GM23338 (cell line): ENCODE measurements around the gene APC. TPM values are rescaled to one million over a fixed set of nuclear protein-coding genes. Genes with fewer than 3 reads are reported as not detected.

Source experiments
- ATAC-seq: fragments of 200-7000 bp; cut with Tn5 transposase; 3 replicates; pipeline ENCODE4 v1.9.1; 2020
- DNase-seq: peaks from one replicate; pipeline ENCODE4 v3.0.0-alpha.2; 2015; ENCODE audit warnings: low spot score
- H2AFZ ChIP-seq: fragments of 200-600 bp; sonication (generic); 2 replicates; pipeline ENCODE4 v1.8.0; 2016; ENCODE audit warnings: antibody characterized with exemption, mild to moderate bottlenecking, moderate library complexity
- H3F3A ChIP-seq: fragments of 200-600 bp; sonication (generic); replicated peaks from 2 replicates; pipeline ENCODE4 v1.8.0; 2017; ENCODE audit warnings: antibody characterized with exemption, mixed run types, low read depth
- H3K27ac ChIP-seq: fragments of 200-600 bp; sonication (generic); 2 replicates; pipeline ENCODE4 v1.6.1; 2016; ENCODE audit warnings: low read depth
- H3K27me3 ChIP-seq: fragments of 200-600 bp; sonication (generic); 2 replicates; pipeline ENCODE4 v1.8.0; 2016; ENCODE audit warnings: mild to moderate bottlenecking, mixed run types, moderate library complexity; ENCODE audit not compliant: insufficient read depth
- H3K36me3 ChIP-seq: fragments of 200-600 bp; sonication (generic); 2 replicates; pipeline ENCODE4 v1.8.0; 2016; ENCODE audit warnings: mild to moderate bottlenecking; ENCODE audit not compliant: insufficient read depth
- H3K4me1 ChIP-seq: fragments of 200-600 bp; sonication (generic); 2 replicates; pipeline ENCODE4 v1.8.0; 2016; ENCODE audit warnings: mild to moderate bottlenecking, moderate library complexity; ENCODE audit not compliant: insufficient read depth
- H3K4me2 ChIP-seq: fragments of 200-600 bp; sonication (generic); 2 replicates; pipeline ENCODE4 v1.7.1; 2017; ENCODE audit warnings: mixed run types
- H3K4me3 ChIP-seq: fragments of 200-600 bp; sonication (generic); 2 replicates; pipeline ENCODE4 v1.6.1; 2016; ENCODE audit warnings: mixed run types
- H3K79me2 ChIP-seq: fragments of 200-600 bp; sonication (generic); replicated peaks from 2 replicates; pipeline ENCODE4 v1.8.0; 2017; ENCODE audit warnings: mild to moderate bottlenecking; ENCODE audit not compliant: insufficient read depth
- H3K9me2 ChIP-seq: fragments of 200-600 bp; sonication (generic); 2 replicates; pipeline ENCODE4 v1.8.0; 2017; ENCODE audit not compliant: insufficient read depth
- H4K20me1 ChIP-seq: fragments of 200-600 bp; sonication (generic); replicated peaks from 2 replicates; pipeline ENCODE4 v1.8.0; 2017; ENCODE audit warnings: mild to moderate bottlenecking; ENCODE audit not compliant: insufficient read depth
- H3K27ac Mint-ChIP-seq: 2 replicates; pipeline ENCODE4 v1.8.0; 2020; ENCODE audit warnings: inconsistent platforms, mild to moderate bottlenecking, moderate library complexity, mixed read lengths
- H3K27me3 Mint-ChIP-seq: 3 replicates; pipeline ENCODE4 v1.8.0; 2022; ENCODE audit warnings: low read depth, mild to moderate bottlenecking, moderate library complexity, mixed read lengths, inconsistent platforms; ENCODE audit not compliant: insufficient read depth, poor library complexity
- H3K36me3 Mint-ChIP-seq: 3 replicates; pipeline ENCODE4 v1.8.0; 2021; ENCODE audit warnings: low read depth, mild to moderate bottlenecking, inconsistent platforms, moderate library complexity, mixed read lengths
- H3K4me1 Mint-ChIP-seq: 3 replicates; pipeline ENCODE4 v1.8.0; 2020; ENCODE audit warnings: mild to moderate bottlenecking, inconsistent platforms, mixed read lengths
- H3K4me3 Mint-ChIP-seq: 3 replicates; pipeline ENCODE4 v1.8.0; 2021; ENCODE audit warnings: moderate library complexity, mild to moderate bottlenecking, inconsistent platforms, mixed read lengths
- H3K9me3 Mint-ChIP-seq: 3 replicates; pipeline ENCODE4 v1.8.0; 2020; ENCODE audit warnings: moderate library complexity, mild to moderate bottlenecking, inconsistent platforms, mixed read lengths
- CREB1 ChIP-seq: fragments of 250-450 bp; sonication (Bioruptor Pico); IDR thresholded peaks from 2 replicates; pipeline ENCODE4 v1.5.0; 2020; ENCODE audit warnings: low read depth, mild to moderate bottlenecking, moderate library complexity
- EZH2 ChIP-seq: fragments of 200-600 bp; sonication (generic); IDR thresholded peaks from one replicate; pipeline ENCODE4 v1.8.0; 2017; ENCODE audit warnings: antibody characterized with exemption, mild to moderate bottlenecking, low read depth; ENCODE audit not compliant: unreplicated experiment
- EZH2phosphoT487 ChIP-seq: fragments of 200-600 bp; sonication (generic); IDR thresholded peaks from one replicate; pipeline ENCODE4 v1.8.1; 2018; ENCODE audit warnings: antibody characterized with exemption; ENCODE audit not compliant: unreplicated experiment
- JUNB ChIP-seq: IDR thresholded peaks from one replicate; pipeline ENCODE4 v1.6.1; 2016; ENCODE audit warnings: antibody characterized with exemption; ENCODE audit not compliant: unreplicated experiment
- NANOG ChIP-seq: IDR thresholded peaks from 2 replicates; pipeline ENCODE4 v1.6.1; 2016; ENCODE audit warnings: antibody characterized with exemption, borderline replicate concordance
- POLR2AphosphoS5 ChIP-seq: IDR thresholded peaks from 2 replicates; pipeline ENCODE4 v1.6.1; 2016; ENCODE audit warnings: antibody characterized with exemption, low read depth
- STAT1 ChIP-seq: IDR thresholded peaks from one replicate; pipeline ENCODE4 v1.6.1; 2016; ENCODE audit warnings: antibody characterized with exemption; ENCODE audit not compliant: unreplicated experiment
- ZNF114 ChIP-seq: fragments of 250-450 bp; sonication (Bioruptor Pico); IDR thresholded peaks from 2 replicates; pipeline ENCODE4 v1.5.0; 2020; ENCODE audit warnings: mild to moderate bottlenecking, moderate library complexity
- ZNF331 ChIP-seq: fragments of 250-450 bp; sonication (Bioruptor Pico); IDR thresholded peaks from 2 replicates; pipeline ENCODE4 v1.5.0; 2020; ENCODE audit warnings: low read depth, mild to moderate bottlenecking, moderate library complexity
- ZNF462 ChIP-seq: fragments of 250-450 bp; sonication (Bioruptor Pico); IDR thresholded peaks from 2 replicates; pipeline ENCODE4 v1.5.0; 2020; ENCODE audit warnings: mild to moderate bottlenecking, moderate library complexity
- polyA plus RNA-seq: library from polyadenylated mRNA; unstranded; fragments of >200 nt; fragmentation: Nextera tagmentation; extraction: Ambion mirVana; gene quantifications from 2 replicates; pipeline ENCODE4 v1.2.1, GENCODE V29; 2016
- total RNA-seq: library from RNA; depleted of rRNA; stranded (reverse); fragments of >200 nt; shearing (Covaris generic); gene quantifications from 2 replicates; pipeline ENCODE4 v1.2.3, GENCODE V29; 2014
- TF ChIP-seq, protein P1 (sequence below): IDR thresholded peaks from one replicate; pipeline ENCODE4 v1.6.1; 2018; ENCODE audit warnings: antibody characterized with exemption; ENCODE audit not compliant: unreplicated experiment
- TF ChIP-seq, protein P2 (sequence below): IDR thresholded peaks from 2 replicates; pipeline ENCODE4 v1.6.1; 2016; ENCODE audit warnings: antibody characterized with exemption
- TF ChIP-seq, protein P3 (sequence below), 2 experiments: fragments of 200-600 bp in 1 of 2; sonication (generic) in 1 of 2; conservative IDR thresholded peaks; 2 replicates each; pipeline versions ENCODE4 v1.5.1 to v1.6.1; 2016 to 2017; ENCODE audit warnings: antibody characterized with exemption in 2 of 2, low read depth in 2 of 2, mild to moderate bottlenecking in 2 of 2, moderate library complexity in 1 of 2

The APC gene
- total and polyA plus RNA-seq, 2 experiments from 2014 or later, result 42.4 to 62.9 TPM

DNA sequence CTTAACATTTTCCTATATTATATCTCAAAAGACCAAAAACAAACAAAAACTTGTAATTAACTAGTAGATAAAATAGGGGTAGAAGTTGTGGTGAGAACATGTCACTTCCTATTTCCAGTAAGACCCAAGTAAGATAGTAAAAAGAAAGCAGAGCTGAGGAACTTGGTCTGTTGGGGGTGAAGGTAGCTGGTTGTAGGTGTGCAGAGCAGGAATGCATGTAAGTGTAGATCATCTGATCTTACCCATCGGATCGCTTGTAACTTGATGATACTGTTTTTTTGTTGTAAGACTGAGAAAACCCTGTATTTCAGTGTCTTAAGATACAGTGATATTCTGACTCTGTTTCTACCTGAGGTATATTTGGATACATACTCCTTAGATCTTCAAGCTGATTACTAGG lies 129.1 kb downstream of the APC start:
- Mint-ChIP-seq H3K36me3 (peaks cover 84% of the 10 kb centered on the region), H3K4me1 (peaks cover 11% of the 10 kb centered on the region)
- H4K20me1 ChIP-seq, result peaks cover 30% of the 10 kb centered on the region

More for the DNA sequence above, 129.1 kb downstream of the APC start:
- H3K4me2 ChIP-seq, result no peak overlapping the region
- H3K27ac Mint-ChIP-seq, result no peak overlapping the region
- H3F3A ChIP-seq, result 0 out of 2 replicates have a peak, but pooled peaks cover 2% of the 10 kb centered on the region
- no peaks in the 10 kb centered on the region for H3K27me3 Mint-ChIP-seq
- H2AFZ ChIP-seq, result no peak overlapping the region
- TF ChIP-seq ZNF331 (CRISPR knock-in tag) (no peak), CREB1 (CRISPR knock-in tag) (no peak), EZH2 (no peak), STAT1 (no peak), EZH2phosphoT487 (no peak), NANOG (no peak), ZNF114 (CRISPR knock-in tag) (no peak), JUNB (no peak), ZNF462 (CRISPR knock-in tag) (no peak), POLR2AphosphoS5 (no peak)
- TF ChIP-seq, protein P1, sequence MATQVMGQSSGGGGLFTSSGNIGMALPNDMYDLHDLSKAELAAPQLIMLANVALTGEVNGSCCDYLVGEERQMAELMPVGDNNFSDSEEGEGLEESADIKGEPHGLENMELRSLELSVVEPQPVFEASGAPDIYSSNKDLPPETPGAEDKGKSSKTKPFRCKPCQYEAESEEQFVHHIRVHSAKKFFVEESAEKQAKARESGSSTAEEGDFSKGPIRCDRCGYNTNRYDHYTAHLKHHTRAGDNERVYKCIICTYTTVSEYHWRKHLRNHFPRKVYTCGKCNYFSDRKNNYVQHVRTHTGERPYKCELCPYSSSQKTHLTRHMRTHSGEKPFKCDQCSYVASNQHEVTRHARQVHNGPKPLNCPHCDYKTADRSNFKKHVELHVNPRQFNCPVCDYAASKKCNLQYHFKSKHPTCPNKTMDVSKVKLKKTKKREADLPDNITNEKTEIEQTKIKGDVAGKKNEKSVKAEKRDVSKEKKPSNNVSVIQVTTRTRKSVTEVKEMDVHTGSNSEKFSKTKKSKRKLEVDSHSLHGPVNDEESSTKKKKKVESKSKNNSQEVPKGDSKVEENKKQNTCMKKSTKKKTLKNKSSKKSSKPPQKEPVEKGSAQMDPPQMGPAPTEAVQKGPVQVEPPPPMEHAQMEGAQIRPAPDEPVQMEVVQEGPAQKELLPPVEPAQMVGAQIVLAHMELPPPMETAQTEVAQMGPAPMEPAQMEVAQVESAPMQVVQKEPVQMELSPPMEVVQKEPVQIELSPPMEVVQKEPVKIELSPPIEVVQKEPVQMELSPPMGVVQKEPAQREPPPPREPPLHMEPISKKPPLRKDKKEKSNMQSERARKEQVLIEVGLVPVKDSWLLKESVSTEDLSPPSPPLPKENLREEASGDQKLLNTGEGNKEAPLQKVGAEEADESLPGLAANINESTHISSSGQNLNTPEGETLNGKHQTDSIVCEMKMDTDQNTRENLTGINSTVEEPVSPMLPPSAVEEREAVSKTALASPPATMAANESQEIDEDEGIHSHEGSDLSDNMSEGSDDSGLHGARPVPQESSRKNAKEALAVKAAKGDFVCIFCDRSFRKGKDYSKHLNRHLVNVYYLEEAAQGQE, result no peak
- TF ChIP-seq, protein P2, sequence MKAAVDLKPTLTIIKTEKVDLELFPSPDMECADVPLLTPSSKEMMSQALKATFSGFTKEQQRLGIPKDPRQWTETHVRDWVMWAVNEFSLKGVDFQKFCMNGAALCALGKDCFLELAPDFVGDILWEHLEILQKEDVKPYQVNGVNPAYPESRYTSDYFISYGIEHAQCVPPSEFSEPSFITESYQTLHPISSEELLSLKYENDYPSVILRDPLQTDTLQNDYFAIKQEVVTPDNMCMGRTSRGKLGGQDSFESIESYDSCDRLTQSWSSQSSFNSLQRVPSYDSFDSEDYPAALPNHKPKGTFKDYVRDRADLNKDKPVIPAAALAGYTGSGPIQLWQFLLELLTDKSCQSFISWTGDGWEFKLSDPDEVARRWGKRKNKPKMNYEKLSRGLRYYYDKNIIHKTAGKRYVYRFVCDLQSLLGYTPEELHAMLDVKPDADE, result no peak
- TF ChIP-seq, protein P3, sequence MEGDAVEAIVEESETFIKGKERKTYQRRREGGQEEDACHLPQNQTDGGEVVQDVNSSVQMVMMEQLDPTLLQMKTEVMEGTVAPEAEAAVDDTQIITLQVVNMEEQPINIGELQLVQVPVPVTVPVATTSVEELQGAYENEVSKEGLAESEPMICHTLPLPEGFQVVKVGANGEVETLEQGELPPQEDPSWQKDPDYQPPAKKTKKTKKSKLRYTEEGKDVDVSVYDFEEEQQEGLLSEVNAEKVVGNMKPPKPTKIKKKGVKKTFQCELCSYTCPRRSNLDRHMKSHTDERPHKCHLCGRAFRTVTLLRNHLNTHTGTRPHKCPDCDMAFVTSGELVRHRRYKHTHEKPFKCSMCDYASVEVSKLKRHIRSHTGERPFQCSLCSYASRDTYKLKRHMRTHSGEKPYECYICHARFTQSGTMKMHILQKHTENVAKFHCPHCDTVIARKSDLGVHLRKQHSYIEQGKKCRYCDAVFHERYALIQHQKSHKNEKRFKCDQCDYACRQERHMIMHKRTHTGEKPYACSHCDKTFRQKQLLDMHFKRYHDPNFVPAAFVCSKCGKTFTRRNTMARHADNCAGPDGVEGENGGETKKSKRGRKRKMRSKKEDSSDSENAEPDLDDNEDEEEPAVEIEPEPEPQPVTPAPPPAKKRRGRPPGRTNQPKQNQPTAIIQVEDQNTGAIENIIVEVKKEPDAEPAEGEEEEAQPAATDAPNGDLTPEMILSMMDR (conservative IDR thresholded peaks at IDR 0.05; ENCODE audit: low read depth in 2 of 2), result no peak
- no peak for ATAC-seq
- peaks cover 50% of the 10 kb centered on the region for H3K79me2 ChIP-seq
- H3K36me3 ChIP-seq, result peaks cover 51% of the 10 kb centered on the region
- H3K9me2 ChIP-seq, result no peaks in the 10 kb centered on the region
- H3K4me3 Mint-ChIP-seq, result no peak overlapping the region
- DNase-seq, result no peak
- no peak overlapping the region for H3K4me3 ChIP-seq
- no peaks in the 10 kb centered on the region for H3K27me3 ChIP-seq
- H3K27ac ChIP-seq, result no peak overlapping the region
- peaks cover 6% of the 10 kb centered on the region; the same call in 1 of the 2 replicates for H3K4me1 ChIP-seq
- no peaks in the 10 kb centered on the region for H3K9me3 Mint-ChIP-seq
